Activated naive CD8-positive, alpha-beta T cell treated with anti-CD3 and anti-CD28 coated beads, Interleukin-2, amount 50 U/mL, for 16 hours (primary cell): Measurements from ENCODE around the gene ID3.
A peak's percentile ranks its signal among the peaks of the same experiment; 100 is the strongest.

Source experiments
- DNase-seq: peaks from one replicate; pipeline ENCODE4 v3.0.0-alpha.2; 2020; ENCODE audit warnings: low read depth, low spot score

ID3 gene, protein sequence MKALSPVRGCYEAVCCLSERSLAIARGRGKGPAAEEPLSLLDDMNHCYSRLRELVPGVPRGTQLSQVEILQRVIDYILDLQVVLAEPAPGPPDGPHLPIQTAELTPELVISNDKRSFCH

DNA sequence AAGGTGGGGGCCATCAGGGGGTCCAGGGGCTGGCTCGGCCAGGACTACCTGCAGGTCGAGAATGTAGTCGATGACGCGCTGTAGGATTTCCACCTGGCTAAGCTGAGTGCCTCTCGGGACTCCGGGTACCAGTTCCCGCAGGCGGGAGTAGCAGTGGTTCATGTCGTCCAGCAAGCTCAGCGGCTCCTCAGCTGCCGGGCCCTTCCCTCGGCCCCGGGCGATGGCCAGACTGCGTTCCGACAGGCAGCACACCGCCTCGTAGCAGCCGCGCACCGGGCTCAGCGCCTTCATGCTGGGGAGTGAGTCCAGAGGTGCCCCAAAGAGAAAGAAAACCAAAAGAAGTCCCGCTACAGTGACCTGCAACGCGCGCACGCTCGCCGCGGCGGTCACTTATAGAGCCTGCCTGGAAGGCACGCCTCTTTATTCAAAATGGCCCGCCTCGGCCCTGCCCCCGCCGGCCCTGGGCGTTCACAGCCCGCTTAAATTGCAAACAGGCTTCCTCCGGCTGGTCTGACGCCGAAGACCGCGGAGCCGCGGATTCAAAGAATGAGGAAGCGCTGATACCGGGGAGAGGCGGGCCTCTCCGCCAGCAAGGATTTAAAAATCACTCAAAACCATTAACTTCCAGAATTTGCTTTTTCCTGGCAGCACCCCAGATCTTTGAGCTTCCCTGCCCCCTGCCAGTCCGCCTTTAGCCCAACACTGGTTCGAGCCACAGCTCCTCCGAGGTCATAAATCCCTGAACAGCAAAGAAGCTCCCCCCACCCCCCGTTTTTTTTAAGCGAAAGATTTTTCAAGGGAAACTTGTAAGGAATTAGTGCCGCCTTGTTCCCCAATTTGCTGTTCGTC, at the start of gene ID3:
ID3 (minus strand) TSS at position 366 of the 849 bp plus-strand sequence; CDS start at position 291, 75 bp downstream.
- DNase-seq: peak; percentile 83

DNA sequence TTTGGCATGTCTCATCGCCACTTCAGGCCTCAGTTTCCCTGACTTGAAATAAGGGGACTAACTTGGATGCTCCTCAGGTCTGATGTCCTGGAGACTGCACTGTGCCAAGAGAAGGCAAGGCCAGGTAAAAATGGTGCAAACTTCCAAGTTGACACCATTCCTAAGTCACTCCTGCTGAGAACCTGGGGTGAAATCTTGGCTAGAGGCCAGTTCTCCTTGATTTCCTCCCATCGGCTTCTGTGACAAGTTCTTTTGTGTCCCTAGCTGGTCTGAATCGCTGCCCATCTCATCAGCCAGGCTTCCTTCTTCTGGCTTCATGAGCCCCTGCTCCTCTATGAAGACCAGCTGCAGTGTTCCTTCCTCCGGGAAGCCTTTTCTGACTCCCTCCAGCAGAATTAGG, 48.6 kb upstream of the ID3 start:
- DNase-seq: no peak

DNA sequence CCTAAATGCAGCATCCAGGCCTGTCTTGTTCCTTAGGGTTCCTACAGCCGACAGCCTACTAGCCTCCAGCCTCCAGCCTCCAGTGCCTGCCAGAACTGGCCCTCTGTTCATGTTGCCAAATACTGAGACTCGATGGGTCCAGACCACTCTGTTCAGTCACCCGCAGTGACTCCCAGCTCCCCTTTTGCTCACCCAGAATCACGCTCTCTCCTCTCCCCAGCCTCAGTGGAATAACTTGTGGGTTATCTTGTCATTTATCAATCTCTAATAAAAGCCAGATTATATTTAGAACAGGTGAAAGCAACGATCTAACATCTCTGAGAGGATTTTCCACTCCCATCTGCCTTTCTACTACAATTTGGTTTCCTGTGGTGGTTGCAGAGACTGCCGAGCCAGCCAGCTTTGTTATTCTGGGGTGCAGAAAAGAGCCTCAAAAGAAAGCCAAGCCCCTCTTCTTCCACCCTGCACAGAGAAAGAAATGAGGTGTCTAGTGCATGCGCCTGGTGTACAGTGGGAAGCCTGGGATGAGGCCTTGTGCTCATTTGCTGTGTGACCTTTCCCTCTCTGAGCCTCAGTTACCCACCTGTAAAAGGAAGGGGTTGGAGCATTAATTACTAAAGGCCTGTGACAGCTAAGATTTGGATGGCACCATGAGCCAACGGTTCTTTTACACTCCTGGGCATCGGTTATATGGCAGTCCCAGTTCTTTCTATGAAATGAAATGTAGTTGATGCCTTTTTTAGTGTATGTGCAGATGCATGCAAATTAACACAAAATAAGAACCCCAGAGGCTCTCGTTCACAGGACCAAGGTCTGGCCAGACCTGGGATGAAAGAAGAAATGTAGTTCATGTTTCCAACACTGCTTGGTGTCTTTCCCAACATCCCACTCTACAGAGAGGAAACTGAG, 42.9 kb upstream of the ID3 start:
- no peak for DNase-seq

DNA sequence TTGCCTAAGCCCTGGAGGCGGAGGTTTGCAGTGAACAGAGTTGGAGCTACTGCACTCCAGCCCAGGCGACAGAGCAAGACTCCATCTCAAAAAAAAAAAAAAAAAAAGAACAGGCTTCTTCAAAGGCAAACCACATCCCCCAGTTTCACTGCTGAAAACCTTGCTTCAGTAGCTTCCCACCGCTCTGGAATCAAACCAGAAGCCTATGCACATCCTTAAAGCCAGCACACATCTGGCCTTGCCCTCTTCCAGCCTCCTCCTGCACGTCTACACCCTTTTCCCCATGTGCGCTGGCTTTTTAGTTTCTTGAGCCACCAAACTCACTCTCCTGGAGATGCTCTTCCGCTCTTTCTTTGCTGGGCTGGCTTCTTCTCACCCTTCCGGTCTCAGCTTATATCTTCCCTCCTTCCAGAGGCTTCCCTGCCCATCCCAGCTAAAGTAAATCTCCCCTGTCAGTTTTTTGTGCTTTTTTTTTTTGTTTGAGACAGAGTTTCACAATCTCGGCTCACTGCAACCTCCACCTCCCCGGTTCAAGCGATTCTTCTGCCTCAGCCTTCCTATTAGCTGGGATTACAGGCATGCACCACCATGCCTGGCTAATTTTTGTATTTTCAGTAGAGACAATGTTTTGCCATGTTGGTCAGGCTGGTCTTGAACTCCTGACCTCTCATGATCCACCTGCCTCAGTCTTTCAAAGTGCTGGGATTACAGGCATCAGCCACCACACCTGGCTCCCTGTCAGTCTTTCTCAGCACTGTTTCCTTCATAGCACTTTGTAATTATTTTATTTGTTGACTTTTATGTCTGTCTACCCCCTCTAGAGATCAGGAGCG, 42.0 kb upstream of the ID3 start:
- DNase-seq: no peak

DNA sequence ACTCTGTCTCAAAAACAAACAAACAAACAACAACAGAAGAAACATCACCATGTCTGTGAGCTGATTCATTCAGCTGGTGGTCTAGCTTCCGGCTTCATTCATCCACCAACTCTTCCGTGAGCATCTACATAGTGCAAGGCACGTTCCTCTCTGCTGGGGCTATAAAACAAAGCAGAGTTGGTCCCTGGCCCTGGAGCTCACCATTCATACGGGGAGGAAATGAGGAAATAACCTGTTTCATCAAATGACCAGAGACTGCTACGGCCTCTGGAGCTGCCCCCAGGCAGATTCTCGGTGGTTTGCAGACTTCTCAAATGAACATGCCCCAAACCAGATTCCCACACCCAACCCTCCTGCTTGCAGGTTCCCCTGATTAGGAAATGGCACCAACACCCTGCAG, 41.0 kb upstream of the ID3 start:
- no peak for DNase-seq

DNA sequence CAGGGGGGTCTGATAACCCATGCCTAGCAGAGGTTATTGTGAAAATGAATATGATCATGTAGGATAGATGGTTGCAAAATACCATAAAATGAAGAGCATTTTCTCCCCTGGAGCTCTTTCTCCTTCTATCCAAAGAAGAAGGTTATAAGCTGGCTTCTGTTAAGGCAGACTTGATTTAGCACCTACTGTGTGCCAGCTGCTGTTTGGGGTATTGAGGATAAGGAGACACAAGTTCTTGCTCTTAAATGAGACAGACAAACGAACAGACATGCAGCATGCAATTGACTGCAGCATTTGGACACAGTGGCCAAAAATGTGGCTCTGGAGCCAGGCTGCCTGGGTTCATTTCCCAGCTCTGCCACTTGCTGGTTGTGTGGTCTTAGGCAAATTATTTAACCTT, 39.8 kb upstream of the ID3 start:
- no peak for DNase-seq

DNA sequence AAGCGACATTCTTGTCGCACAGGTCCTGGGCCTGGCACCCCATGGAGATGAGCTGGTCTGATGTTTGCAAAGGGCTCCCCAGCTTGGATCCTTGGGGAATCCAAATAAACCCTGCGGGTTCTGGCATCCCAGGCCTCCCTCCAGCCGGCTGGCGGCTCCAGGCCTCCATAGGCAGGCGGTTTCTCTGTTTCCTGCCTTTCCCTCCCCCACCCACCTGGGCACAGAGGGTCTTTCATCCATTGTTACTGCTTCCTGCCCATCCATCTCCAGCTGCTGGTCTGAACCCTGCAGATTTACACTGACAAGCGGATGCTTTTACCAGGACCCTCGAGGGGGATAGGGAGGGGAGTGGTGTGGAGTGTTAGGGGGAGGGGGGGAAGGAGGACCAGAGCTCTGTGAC, 39.1 kb upstream of the ID3 start:
- no peak for DNase-seq

DNA sequence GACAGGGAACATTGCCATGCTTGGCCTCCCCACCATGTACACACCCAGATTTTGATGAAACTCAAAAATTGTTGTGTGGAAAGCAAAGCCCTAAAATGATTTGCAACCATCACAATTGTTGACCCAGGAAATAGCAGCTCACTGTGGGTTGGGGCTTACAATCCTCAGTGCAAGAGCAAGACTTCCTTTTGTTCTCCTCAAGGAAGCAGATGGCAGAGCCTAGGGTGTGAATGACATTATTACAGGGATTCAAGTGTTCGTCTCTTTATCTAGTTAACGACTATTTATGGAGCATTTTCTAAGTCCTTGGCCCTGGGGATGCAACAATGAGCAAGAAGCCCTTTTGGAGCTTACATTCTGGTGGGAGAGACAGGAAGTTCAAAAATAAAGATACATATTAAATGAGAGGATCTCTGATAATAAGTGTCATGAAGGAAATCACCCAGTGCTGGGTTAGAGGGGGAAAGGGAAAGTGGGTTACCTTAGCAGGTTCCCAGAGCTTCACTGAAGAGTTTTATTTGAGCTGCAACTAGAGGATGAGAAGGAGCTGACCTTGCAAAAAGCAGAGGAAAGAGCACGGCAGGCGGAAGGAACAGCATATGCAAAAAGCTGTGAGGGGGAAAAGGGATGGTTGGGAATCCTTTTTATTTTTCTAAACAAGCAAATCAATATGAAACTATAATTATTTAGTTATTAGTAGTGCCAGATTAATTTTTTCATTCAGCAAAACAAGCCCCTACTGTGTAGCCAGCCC, 38.5 kb upstream of the ID3 start:
- DNase-seq: no peak

DNA sequence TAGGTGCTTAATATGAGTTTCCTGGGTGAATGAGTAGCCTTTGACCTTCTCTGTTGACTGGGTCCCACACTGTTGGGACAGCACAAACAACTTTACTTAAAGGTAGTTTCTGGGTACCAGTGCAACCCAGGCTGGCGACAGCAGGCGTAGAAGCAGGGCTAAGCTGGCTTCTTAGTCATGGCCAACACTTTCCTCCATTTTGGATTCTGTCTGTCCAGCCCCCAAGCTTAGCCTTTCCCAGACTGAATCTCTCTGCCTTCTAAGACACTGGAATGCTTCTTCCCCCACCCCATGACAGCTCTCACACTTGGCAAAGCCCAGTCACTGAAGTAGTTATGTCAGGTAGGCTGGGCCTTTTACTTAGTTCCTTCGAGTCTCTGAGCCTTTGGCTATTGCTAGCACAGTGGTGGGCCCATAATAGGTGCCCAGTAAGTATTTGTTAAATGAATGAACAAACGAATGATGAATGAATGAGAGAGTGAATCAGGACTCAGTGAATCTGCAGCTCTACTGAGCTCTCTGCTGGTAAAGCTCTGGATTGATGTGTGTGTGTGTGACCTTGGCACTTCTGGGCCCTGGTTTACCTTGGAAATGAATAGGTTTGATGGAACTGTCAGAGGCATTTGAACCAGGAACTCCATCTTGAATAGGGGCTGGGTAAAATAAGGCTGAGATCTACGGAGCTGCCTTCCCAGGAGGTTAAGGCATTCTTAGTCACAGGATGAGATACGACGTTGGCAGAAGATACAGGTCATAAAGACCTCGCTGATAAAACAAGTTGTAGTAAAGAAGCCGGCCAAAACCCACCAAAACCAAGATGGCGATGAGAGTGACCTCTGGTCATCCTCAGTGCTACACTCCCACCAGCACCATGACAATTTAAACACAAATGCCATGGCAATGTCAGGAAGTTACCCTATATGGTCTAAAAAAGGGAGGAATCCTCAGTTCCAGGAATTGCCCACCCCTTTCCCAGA, 37.4 kb upstream of the ID3 start:
- no peak for DNase-seq

DNA sequence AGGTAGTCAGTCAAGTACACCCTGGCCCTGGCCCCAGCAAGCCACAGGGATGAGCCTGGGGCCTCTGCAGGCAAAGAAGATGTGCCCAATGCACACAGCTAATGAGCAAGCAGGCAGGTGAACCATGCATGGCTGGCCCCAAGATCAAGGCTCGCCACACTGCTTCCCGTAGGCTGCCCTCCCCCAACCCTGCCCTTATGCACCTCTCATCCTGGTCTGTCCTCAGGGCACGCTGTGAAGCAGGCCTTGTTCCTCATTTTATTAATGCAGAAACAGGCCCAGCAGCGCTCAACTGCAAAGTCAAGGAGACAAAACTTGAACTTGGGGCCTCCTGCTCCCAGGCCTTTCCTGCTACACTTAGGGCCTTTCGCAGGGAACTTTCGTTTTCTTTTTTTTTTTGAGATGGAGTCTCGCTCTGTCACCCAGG, 35.6 kb upstream of the ID3 start:
- no peak for DNase-seq

DNA sequence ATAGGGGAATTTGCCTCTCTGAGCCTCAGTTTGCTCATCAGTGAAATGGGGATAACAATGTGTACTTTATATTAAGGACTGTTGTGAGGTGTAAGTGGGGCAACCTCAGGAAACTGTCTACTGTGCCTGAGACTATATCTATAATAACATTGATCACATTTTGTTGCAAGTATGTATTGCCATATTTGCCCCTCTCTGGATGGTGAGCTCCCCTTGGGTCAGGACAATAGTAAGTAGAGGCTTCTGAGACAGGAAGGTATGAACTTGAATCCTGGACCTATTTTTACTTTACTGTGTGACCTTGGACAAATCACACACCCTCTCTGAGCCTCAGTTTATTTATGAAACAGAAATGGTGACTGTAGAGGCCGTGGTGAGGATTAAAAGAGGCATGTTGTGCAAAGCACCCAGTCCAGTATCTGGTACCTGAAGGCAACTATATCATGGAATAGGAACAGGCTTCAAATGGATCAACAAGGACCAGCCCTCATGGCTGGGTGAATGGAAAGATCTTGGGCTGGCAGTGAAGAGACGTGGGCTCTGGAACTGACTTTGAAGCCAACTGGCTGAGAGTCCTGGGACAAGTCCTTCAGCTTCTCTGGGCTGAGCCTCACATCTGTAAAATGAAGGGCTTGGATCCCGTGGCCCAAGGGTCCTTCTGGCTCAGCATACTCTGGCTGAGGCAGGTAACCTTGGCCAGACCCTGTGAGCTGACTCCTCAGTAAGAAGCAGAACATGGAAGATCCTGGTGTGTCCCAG, 35.0 kb upstream of the ID3 start:
- DNase-seq: no peak

DNA sequence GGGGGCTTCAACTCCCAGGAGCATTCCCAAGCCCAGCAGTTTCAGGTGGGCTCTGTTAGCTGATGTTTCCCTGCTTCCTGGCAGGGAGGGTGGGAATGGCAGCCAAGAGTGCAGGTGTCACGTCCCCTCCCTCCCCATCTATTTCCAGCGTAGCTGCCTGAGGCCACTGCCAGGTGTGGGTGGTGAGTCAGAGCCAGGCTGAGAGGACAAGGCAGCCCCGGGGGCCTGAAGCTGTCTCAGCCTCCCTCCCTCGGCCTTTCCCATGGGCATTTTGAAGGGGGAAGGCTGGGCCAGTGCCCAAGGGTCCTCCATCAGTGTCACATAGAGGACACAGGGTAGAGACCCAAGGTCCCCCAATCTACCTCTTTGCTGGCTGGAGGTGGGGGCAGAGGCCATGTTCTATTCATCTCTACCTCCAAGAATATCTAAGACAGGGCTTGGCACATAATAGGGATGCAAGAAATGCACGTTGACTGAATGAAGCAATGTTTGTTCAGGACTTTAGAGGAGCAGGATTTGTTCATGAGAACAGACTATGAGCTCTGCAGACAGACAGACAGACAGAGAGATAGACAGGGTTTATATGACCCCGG, 34.4 kb upstream of the ID3 start:
- no peak for DNase-seq

DNA sequence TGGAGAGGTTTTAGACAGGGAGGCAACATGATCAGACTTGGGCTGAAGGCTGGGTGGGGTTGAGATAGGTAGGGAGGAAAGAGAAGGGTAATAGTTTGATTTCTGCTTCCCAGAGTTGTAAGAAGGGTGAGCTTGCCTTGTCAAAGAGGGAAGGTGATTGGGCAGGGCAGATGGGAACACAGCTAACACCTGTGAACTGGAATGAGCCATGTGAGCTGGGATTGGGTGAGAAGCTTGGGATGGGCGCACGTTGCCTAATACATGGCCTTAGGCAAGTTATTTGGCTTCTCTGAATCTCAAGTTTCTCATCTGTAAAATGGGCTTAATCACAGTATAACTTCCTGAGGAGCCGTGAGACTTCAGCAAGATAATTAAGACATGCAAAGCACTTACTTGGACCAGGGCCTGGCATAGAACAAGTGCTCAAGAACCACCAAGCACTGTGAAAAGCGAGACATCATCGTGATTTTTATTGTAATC, 33.8 kb upstream of the ID3 start:
- no peak for DNase-seq

DNA sequence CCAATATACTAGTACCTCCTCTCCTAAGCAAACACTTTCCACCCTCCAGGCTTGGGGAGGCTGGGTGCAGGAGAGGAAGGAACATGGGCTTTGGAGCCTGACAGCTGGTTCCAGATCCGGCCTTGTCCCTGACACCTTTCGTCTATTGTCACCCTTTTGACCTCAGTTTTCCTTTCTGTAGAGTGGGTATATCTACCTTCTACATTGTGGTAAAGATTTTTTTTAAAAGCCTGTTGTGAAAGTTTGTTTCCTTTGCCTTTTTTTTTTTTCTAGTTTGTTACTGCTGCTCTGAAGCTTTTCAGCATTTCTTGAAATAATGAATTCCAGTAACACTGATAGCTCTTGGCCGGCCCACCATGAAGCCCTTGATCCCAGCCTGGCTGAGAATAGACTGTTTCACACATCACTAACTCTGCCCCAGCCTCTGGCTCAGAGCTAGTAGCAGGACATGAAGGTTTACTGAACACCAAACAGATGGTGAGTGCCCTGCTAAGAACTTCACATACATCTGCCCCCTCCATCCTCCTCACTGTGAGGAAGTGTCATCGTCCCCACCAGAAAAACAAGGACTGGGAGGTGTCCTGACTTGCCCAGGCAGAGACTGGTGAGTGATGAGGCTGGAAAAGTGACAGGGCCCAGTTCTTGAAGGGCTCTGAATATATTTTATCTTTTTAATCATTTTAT, 33.0 kb upstream of the ID3 start:
- no peak for DNase-seq

DNA sequence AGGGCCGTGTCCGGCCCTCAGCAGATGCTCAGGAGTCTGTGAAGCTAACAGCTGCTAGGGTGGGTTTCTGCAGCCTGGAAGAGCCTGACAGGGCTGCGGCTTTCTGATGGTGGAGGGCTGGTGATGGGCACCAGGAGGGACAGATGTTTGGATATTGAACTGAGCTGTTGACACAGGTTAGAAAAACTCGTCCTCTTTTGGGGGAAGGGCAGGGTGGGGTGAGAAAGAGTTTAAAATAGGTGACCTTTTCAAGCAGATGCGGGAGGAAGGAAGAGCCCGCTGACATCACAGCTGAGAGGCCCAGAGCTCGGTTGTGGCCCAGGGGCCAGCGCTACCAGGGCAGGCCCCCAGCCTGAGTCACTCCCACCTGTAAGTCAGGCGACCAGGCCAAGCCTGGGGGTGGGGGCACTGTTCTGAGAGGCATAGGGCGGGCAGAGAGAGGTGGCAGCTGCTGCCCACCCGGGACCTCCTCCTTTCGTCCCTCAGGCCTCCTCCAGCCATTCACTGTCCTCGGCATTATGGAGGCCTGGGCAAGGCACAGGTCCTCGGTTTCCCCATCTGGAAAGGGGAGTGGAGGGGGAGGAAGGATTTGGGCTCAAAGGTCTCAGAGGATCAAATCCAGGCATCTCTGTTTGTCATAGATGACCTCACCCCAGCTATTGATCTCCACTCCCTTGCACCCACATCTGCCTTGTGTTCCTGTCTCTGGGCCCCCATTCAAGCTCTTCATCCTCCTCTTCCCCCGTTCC, 32.3 kb upstream of the ID3 start:
- no peak for DNase-seq

DNA sequence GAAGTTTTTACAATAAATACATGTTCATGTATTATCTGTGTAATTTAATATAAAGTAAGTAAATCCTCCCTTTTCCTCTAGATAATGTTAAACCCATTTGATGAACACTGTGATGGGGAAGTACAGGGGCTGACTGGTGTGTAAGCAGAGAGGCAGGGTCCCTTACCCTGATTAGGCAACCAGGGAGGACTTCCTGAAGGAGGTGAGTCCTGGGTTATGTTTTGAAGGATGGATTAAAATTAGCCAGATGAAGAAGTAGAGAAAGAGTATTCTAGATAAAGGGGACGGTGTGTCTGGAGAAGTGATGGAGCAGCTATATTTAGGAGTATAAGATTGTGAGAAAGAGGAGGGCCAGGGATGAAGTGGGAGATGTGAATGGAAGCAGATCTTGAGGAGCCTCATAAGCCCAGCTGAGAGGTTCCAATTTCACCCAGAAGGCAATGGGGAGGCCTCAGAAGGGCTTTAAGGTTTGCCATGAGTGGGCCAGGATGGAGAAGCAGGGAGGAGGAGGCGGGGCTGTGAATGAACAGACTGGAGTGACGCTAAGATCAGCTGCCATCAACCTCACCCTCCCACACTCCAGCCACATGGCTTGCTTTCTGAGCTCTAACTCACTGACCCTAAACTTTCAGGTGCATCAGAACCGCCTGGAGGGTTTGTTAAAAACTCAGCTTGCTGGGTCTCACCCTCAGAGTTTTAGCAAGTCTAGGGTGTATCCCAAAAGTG, 30.9 kb upstream of the ID3 start:
- no peak for DNase-seq
